HAP-1 (cell line): ENCODE measurements around the gene STATH.

Experiments used
- DNase-seq, 2 experiments: peaks; one replicate each; pipeline ENCODE4 v3.0.0-alpha.2; 2016 to 2020; ENCODE audit warnings: low spot score in 2 of 2
- H3K27me3 ChIP-seq: fragments of 250-450 bp; sonication (Bioruptor Pico); 2 replicates; pipeline ENCODE4 v1.5.1; 2020; ENCODE audit warnings: low read depth, mild to moderate bottlenecking, moderate library complexity
- H3K36me3 ChIP-seq: fragments of 250-450 bp; sonication (Bioruptor Pico); replicated peaks from 2 replicates; pipeline ENCODE4 v1.5.1; 2020; ENCODE audit warnings: mild to moderate bottlenecking
- H3K4me1 ChIP-seq: fragments of 250-450 bp; sonication (Bioruptor Pico); 2 replicates; pipeline ENCODE4 v1.5.1; 2020; ENCODE audit warnings: mild to moderate bottlenecking
- H3K4me3 ChIP-seq: fragments of 250-450 bp; sonication (Bioruptor Pico); 2 replicates; pipeline ENCODE4 v1.5.1; 2020; ENCODE audit warnings: mild to moderate bottlenecking, moderate library complexity
- H3K9me3 ChIP-seq: fragments of 250-450 bp; sonication (Bioruptor Pico); 2 replicates; pipeline ENCODE4 v1.5.1; 2020; ENCODE audit warnings: mild to moderate bottlenecking, moderate library complexity
- in situ Hi-C: fragments of 300-500 bp; cut with MboI; formaldehyde crosslinking; loops from 3 replicates; pipeline ENCODE4 v1.14.3; 2020; ENCODE audit warnings: low sequenced_read_pairs, inconsistent platforms, mixed read lengths

Gene STATH

GRCh38 chr4:69995526-69996016 is at the start of gene STATH:
STATH (plus strand) TSS chr4:69995966; CDS start chr4:69998438, 2,472 bp downstream.
- DNase-seq, result no peak
- in situ Hi-C loops, result no loop called here
- H3K9me3 ChIP-seq, result no peaks in the 10 kb centered on the region

GRCh38 chr4:69951602-69952001 is 44.2 kb upstream of the STATH start:
- Histone ChIP-seq H3K36me3 (no peaks in the 10 kb centered on the region), H3K27me3 (no peaks in the 10 kb centered on the region), H3K9me3 (no peaks in the 10 kb centered on the region), H3K4me1 (0 out of 2 replicates have a peak, but pooled peaks cover 3% of the 10 kb centered on the region), H3K4me3 (no peak overlapping the region)
- no peak for DNase-seq
- in situ Hi-C loops, result no loop called here

More at GRCh38 chr4:69995526-69996016, at the start of gene STATH:
- H3K27me3 ChIP-seq, result no peaks in the 10 kb centered on the region
- no peaks in the 10 kb centered on the region for H3K36me3 ChIP-seq
- no peak within 1 kb of the TSS for H3K4me3 ChIP-seq
- no peaks in the 10 kb centered on the region for H3K4me1 ChIP-seq

- 0 out of 2 replicates have a peak, but pooled peaks cover 3% of the 10 kb centered on the region for H3K4me1 ChIP-seq
Observed at GRCh38 chr4:69957209-69957608, 38.6 kb upstream of the STATH start.

GRCh38 chr4:69965628-69966027 is 30.1 kb upstream of the STATH start, which contains the start of gene CSN2:
CSN2 (minus strand) TSS chr4:69965728; CDS start chr4:69960995, 4,733 bp downstream.
- Histone ChIP-seq H3K27me3 (no peaks in the 10 kb centered on the region), H3K36me3 (no peaks in the 10 kb centered on the region), H3K9me3 (no peaks in the 10 kb centered on the region), H3K4me1 (no peaks in the 10 kb centered on the region), H3K4me3 (no peak within 1 kb of the TSS)
- in situ Hi-C loops, result no loop called here
- no peak for DNase-seq

More at GRCh38 chr4:69957209-69957608, 38.6 kb upstream of the STATH start:
- Histone ChIP-seq H3K9me3 (no peaks in the 10 kb centered on the region), H3K27me3 (no peaks in the 10 kb centered on the region), H3K4me3 (no peak overlapping the region), H3K36me3 (no peaks in the 10 kb centered on the region)
- DNase-seq, result no peak
- in situ Hi-C loops, result no loop called here

GRCh38 chr4:69970071-69970470 is 25.7 kb upstream of the STATH start:
- no peaks in the 10 kb centered on the region for H3K9me3 ChIP-seq
- H3K4me3 ChIP-seq, result no peak overlapping the region
- no peak for DNase-seq
- in situ Hi-C loops, result no loop called here
- H3K4me1 ChIP-seq, result no peaks in the 10 kb centered on the region
- no peaks in the 10 kb centered on the region for H3K36me3 ChIP-seq
- no peaks in the 10 kb centered on the region for H3K27me3 ChIP-seq

GRCh38 chr4:69974631-69975030 is 21.1 kb upstream of the STATH start:
- Histone ChIP-seq H3K4me3 (no peak overlapping the region), H3K36me3 (no peaks in the 10 kb centered on the region), H3K4me1 (no peaks in the 10 kb centered on the region), H3K27me3 (no peaks in the 10 kb centered on the region; the same call in 1 of the 2 replicates), H3K9me3 (no peaks in the 10 kb centered on the region)
- DNase-seq, result no peak
- in situ Hi-C loops, result no loop called here

GRCh38 chr4:69977582-69977981 is 18.2 kb upstream of the STATH start:
- no peaks in the 10 kb centered on the region for H3K4me1 ChIP-seq
- in situ Hi-C loops, result no loop called here
- no peak for DNase-seq

GRCh38 chr4:69984030-69984443 is 11.7 kb upstream of the STATH start:
- Histone ChIP-seq H3K9me3 (no peaks in the 10 kb centered on the region), H3K4me3 (no peak overlapping the region), H3K4me1 (no peaks in the 10 kb centered on the region), H3K27me3 (no peaks in the 10 kb centered on the region), H3K36me3 (no peaks in the 10 kb centered on the region)
- no peak for DNase-seq
- in situ Hi-C loops, result no loop called here

More at GRCh38 chr4:69977582-69977981, 18.2 kb upstream of the STATH start:
- Histone ChIP-seq H3K27me3 (no peaks in the 10 kb centered on the region; the same call in 1 of the 2 replicates), H3K9me3 (no peaks in the 10 kb centered on the region), H3K4me3 (no peak overlapping the region), H3K36me3 (no peaks in the 10 kb centered on the region)

GRCh38 chr4:69986663-69987062 is 9.1 kb upstream of the STATH start:
- Histone ChIP-seq H3K36me3 (no peaks in the 10 kb centered on the region), H3K4me1 (no peaks in the 10 kb centered on the region), H3K27me3 (no peaks in the 10 kb centered on the region), H3K4me3 (no peak overlapping the region), H3K9me3 (no peaks in the 10 kb centered on the region)
- no peak for DNase-seq
- in situ Hi-C loops, result no loop called here

GRCh38 chr4:69991016-69991415 is 4.8 kb upstream of the STATH start:
- no peaks in the 10 kb centered on the region for H3K4me1 ChIP-seq
- in situ Hi-C loops, result no loop called here
- no peaks in the 10 kb centered on the region for H3K9me3 ChIP-seq
- H3K27me3 ChIP-seq, result no peaks in the 10 kb centered on the region
- no peaks in the 10 kb centered on the region for H3K36me3 ChIP-seq
- no peak overlapping the region for H3K4me3 ChIP-seq
- DNase-seq, result no peak

- Histone ChIP-seq H3K9me3 (no peaks in the 10 kb centered on the region), H3K27me3 (no peaks in the 10 kb centered on the region), H3K36me3 (no peaks in the 10 kb centered on the region), H3K4me1 (no peaks in the 10 kb centered on the region), H3K4me3 (no peak overlapping the region)
- in situ Hi-C loops, result no loop called here
- DNase-seq, result no peak
Observed at GRCh38 chr4:69994782-69995181, 984 bp upstream of the STATH start.

GRCh38 chr4:69999420-69999819 is 3.7 kb downstream of the STATH start:
- in situ Hi-C loops, result no loop called here
- H3K4me1 ChIP-seq, result no peaks in the 10 kb centered on the region
- DNase-seq, result no peak
- H3K9me3 ChIP-seq, result no peaks in the 10 kb centered on the region
- H3K27me3 ChIP-seq, result no peaks in the 10 kb centered on the region
- H3K36me3 ChIP-seq, result no peaks in the 10 kb centered on the region
- no peak overlapping the region for H3K4me3 ChIP-seq

- Histone ChIP-seq H3K36me3 (no peaks in the 10 kb centered on the region), H3K4me3 (no peak overlapping the region), H3K4me1 (no peaks in the 10 kb centered on the region), H3K27me3 (no peaks in the 10 kb centered on the region), H3K9me3 (no peaks in the 10 kb centered on the region)
- no peak for DNase-seq
- in situ Hi-C loops, result no loop called here
Observed at GRCh38 chr4:70000711-70001110, 4.9 kb downstream of the STATH start.

- Histone ChIP-seq H3K36me3 (no peaks in the 10 kb centered on the region), H3K4me3 (no peak overlapping the region), H3K9me3 (no peaks in the 10 kb centered on the region), H3K4me1 (no peaks in the 10 kb centered on the region), H3K27me3 (no peaks in the 10 kb centered on the region; the same call in 1 of the 2 replicates)
- in situ Hi-C loops, result no loop called here
- DNase-seq, result no peak
Observed at GRCh38 chr4:70002507-70002906, 6.7 kb downstream of the STATH start.

- H3K27me3 ChIP-seq, result no peaks in the 10 kb centered on the region; the same call in 1 of the 2 replicates
- H3K9me3 ChIP-seq, result no peaks in the 10 kb centered on the region
- no peaks in the 10 kb centered on the region for H3K36me3 ChIP-seq
- DNase-seq, result no peak
- H3K4me1 ChIP-seq, result no peaks in the 10 kb centered on the region
- in situ Hi-C loops, result no loop called here
- H3K4me3 ChIP-seq, result no peak overlapping the region
Observed at GRCh38 chr4:70008771-70009170, 13.0 kb downstream of the STATH start.
